Measurements from ENCODE around the gene NACC1. TPM values are rescaled to one million over a fixed set of nuclear protein-coding genes. Genes with fewer than 3 reads are reported as not detected.

Gene NACC1
- total and polyA plus RNA-seq, 2 of the 13 experiments (the other 11 are each of a cell fraction or from before 2014, with no cell fraction given): 31.8 to 42.3 TPM

DNA sequence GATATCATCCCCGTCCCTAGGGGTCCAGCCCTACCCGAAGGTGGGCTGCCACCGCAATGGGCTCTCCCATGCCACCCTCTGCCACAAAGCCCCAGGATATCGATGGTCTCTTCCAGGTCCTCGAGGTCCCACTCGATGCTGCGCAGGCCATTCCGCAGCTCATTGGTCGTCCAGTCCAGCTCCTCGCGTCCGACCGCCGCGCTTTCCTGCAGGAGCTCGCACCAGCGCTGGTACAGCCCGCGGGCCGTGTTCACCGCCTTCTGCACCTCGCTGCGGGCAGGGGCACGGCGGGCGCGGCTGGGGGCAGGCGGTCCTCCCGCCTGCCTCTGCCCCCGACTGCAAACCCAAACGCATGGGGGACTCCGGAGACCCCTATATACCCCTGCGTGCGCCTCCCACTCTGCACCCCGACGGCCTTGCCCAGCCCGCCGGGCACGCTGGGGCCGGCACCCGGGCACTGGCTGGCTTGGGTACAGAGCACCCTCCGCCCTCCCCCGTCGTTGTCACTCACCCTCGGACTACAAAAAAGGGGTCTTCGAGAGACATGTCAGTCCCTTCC lies 31.6 kb downstream of the NACC1 start (continued):
- TF ChIP-seq TOE1 (CRISPR knock-in tag; IDR thresholded peaks at IDR 0.05): no peak
- TF ChIP-seq ZNF782 (CRISPR knock-in tag; IDR thresholded peaks at IDR 0.05; ENCODE audit: borderline replicate concordance): 0 out of 2 replicates have a peak, but pooled peaks have one; percentile 31
- no peak for TF ChIP-seq ARID2 (CRISPR knock-in tag; IDR thresholded peaks at IDR 0.05; ENCODE audit: borderline replicate concordance)
- no peak for TF ChIP-seq KLF9 (CRISPR knock-in tag; IDR thresholded peaks at IDR 0.05; ENCODE audit: low read depth)
- TF ChIP-seq ZIK1 (CRISPR knock-in tag; IDR thresholded peaks at IDR 0.05; ENCODE audit: borderline replicate concordance, low read depth): peak; percentile 20; the same call in 1 of the 2 replicates
- peak; percentile 19 for TF ChIP-seq AGO1 (IDR thresholded peaks at IDR 0.05; ENCODE audit: low read depth, low read length, poor library complexity, severe bottlenecking)
- TF ChIP-seq ZNF569 (CRISPR knock-in tag; IDR thresholded peaks at IDR 0.05; ENCODE audit: borderline replicate concordance): 0 out of 2 replicates have a peak, but pooled peaks have one; percentile 2
- no peak for TF ChIP-seq ZNF598 (CRISPR knock-in tag; IDR thresholded peaks at IDR 0.05; ENCODE audit: borderline replicate concordance)
- TF ChIP-seq MBD4 (IDR thresholded peaks at IDR 0.05; ENCODE audit: borderline replicate concordance, low read length): no peak
- peak; percentile 44; the same call in 1 of the 2 replicates for TF ChIP-seq HOXA5 (CRISPR knock-in tag; IDR thresholded peaks at IDR 0.05)
- TF ChIP-seq, protein P1, sequence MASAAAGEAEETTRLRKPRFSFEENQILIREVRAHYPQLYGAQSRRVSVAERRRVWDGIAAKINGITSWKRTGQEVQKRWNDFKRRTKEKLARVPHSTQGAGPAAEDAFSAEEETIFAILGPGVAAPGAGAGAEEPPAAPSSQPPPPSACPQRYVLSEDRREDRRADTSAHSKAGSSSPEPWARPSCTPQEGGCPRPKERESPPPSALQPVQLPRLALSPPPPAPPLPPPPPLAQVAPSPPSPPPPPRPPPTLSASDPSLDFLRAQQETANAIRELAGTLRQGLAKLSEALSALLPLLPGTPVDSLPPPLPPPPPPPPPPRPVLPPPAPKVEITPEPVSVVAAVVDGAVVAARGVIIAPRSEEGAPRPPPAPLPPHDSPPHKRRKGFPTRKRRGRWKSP (CRISPR knock-in tag; IDR thresholded peaks at IDR 0.05): 0 out of 2 replicates have a peak, but pooled peaks have one; percentile 7
- TF ChIP-seq, protein P2, sequence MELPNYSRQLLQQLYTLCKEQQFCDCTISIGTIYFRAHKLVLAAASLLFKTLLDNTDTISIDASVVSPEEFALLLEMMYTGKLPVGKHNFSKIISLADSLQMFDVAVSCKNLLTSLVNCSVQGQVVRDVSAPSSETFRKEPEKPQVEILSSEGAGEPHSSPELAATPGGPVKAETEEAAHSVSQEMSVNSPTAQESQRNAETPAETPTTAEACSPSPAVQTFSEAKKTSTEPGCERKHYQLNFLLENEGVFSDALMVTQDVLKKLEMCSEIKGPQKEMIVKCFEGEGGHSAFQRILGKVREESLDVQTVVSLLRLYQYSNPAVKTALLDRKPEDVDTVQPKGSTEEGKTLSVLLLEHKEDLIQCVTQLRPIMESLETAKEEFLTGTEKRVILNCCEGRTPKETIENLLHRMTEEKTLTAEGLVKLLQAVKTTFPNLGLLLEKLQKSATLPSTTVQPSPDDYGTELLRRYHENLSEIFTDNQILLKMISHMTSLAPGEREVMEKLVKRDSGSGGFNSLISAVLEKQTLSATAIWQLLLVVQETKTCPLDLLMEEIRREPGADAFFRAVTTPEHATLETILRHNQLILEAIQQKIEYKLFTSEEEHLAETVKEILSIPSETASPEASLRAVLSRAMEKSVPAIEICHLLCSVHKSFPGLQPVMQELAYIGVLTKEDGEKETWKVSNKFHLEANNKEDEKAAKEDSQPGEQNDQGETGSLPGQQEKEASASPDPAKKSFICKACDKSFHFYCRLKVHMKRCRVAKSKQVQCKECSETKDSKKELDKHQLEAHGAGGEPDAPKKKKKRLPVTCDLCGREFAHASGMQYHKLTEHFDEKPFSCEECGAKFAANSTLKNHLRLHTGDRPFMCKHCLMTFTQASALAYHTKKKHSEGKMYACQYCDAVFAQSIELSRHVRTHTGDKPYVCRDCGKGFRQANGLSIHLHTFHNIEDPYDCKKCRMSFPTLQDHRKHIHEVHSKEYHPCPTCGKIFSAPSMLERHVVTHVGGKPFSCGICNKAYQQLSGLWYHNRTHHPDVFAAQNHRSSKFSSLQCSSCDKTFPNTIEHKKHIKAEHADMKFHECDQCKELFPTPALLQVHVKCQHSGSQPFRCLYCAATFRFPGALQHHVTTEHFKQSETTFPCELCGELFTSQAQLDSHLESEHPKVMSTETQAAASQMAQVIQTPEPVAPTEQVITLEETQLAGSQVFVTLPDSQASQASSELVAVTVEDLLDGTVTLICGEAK (IDR thresholded peaks at IDR 0.05): no peak
- TF ChIP-seq, protein P2 (CRISPR knock-in tag; IDR thresholded peaks at IDR 0.05): peak; percentile 35; the same call in 1 of the 2 replicates
- TF ChIP-seq, protein P3, sequence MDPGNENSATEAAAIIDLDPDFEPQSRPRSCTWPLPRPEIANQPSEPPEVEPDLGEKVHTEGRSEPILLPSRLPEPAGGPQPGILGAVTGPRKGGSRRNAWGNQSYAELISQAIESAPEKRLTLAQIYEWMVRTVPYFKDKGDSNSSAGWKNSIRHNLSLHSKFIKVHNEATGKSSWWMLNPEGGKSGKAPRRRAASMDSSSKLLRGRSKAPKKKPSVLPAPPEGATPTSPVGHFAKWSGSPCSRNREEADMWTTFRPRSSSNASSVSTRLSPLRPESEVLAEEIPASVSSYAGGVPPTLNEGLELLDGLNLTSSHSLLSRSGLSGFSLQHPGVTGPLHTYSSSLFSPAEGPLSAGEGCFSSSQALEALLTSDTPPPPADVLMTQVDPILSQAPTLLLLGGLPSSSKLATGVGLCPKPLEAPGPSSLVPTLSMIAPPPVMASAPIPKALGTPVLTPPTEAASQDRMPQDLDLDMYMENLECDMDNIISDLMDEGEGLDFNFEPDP (CRISPR knock-in tag; conservative IDR thresholded peaks at IDR 0.05): no peak
- TF ChIP-seq ZBTB1 (CRISPR knock-in tag; IDR thresholded peaks at IDR 0.05; ENCODE audit: borderline replicate concordance): no peak
- TF ChIP-seq SIN3B (IDR thresholded peaks at IDR 0.05; ENCODE audit: low read length): no peak
- no peak for TF ChIP-seq U2AF2 (IDR thresholded peaks at IDR 0.05; ENCODE audit: low read depth, low read length)
- TF ChIP-seq SIN3A (IDR thresholded peaks at IDR 0.05; ENCODE audit: borderline replicate concordance, low read depth, low read length): peak; percentile 35; the same call in 1 of the 2 replicates

All from HepG2 (cell line).